ENCODE data around the gene CDK17. TPM values are rescaled to one million over a fixed set of nuclear protein-coding genes. Genes with fewer than 3 reads are reported as not detected.

The CDK17 gene
- total and polyA plus RNA-seq, 2 of the 8 experiments (the other 6 are each of a cell fraction or from before 2014, with no cell fraction given) = 5.8 to 20.0 TPM

GRCh38 chr12:96420277-96420835, 20.1 kb upstream of the CDK17 start:
- no peaks in the 10 kb centered on the region for H3K27me3 ChIP-seq (replicated peaks in 1 of 4; ENCODE audit: control insufficient read depth in 3 of 4, extremely low read depth in 1 of 4, insufficient read depth in 3 of 4, low read length in 3 of 4)
- H3K4me1 ChIP-seq (replicated peaks in 1 of 4; ENCODE audit: control insufficient read depth in 3 of 4, insufficient read depth in 4 of 4, low read length in 3 of 4) = no peaks in the 10 kb centered on the region
- H3K4me2 ChIP-seq (ENCODE audit: insufficient read depth in 1 of 2, low read depth in 2 of 2, low read length in 2 of 2) = no peak overlapping the region
- H3K23me2 ChIP-seq (ENCODE audit: low read depth, low read length) = no peaks in the 10 kb centered on the region
- H2BK20ac ChIP-seq (ENCODE audit: low read length) = no peak overlapping the region
- no peaks in the 10 kb centered on the region for H3K79me2 ChIP-seq (ENCODE audit: control insufficient read depth in 1 of 2, insufficient read depth in 2 of 2, low read length in 2 of 2)
- no peaks in the 10 kb centered on the region for H3K79me1 ChIP-seq (ENCODE audit: low read depth, low read length)
- no peak overlapping the region for H3K4me3 ChIP-seq (ENCODE audit: extremely low read depth in 1 of 4, insufficient read depth in 2 of 4, low read depth in 3 of 4, low read length in 4 of 4)
- H3K23ac ChIP-seq (ENCODE audit: insufficient read length) = no peak overlapping the region
- no peaks in the 10 kb centered on the region for H4K20me1 ChIP-seq (replicated peaks in 1 of 2; ENCODE audit: control insufficient read depth in 1 of 2, insufficient read depth in 2 of 2, low read length in 2 of 2)
- no peak overlapping the region for H3K4ac ChIP-seq (replicated peaks; ENCODE audit: insufficient read length, low read depth, low read length)
- H3K9me3 ChIP-seq (ENCODE audit: insufficient read depth in 2 of 2, low read depth in 1 of 2, low read length in 1 of 2) = no peaks in the 10 kb centered on the region
- no peak overlapping the region for H4K5ac ChIP-seq (ENCODE audit: insufficient read length, low read depth, low read length)
- H2BK5ac ChIP-seq (ENCODE audit: low read depth, low read length) = no peak overlapping the region
- no peak overlapping the region for H4K8ac ChIP-seq (ENCODE audit: extremely low read depth, insufficient read depth, low read length)
- ChIA-PET POLR2A (ENCODE audit: partially characterized antibody) (no interaction called here), CTCF (ENCODE audit: partially characterized antibody) (interaction anchor here (2.4 kb wide), 1 partner anchor 18 kb away, joined by 7 read pairs; no protein-coding TSS in a partner anchor)
- no peak for DNase-seq (ENCODE audit: low read depth in 1 of 2, low spot score in 2 of 2)
- no peak overlapping the region for H4K91ac ChIP-seq (replicated peaks; ENCODE audit: insufficient read length, low read length)
- peak overlapping the region in 1 of 4 experiments; percentile 49; a peak in 1 of 7 replicates for H3K9ac ChIP-seq (replicated peaks in 1 of 4; ENCODE audit: extremely low read depth in 1 of 4, low read depth in 3 of 4, low read length in 3 of 4)
- no peak overlapping the region for H2BK15ac ChIP-seq (ENCODE audit: low read length)
- no peaks in the 10 kb centered on the region for H3K36me3 ChIP-seq (ENCODE audit: control insufficient read depth in 2 of 4, insufficient read depth in 4 of 4, low read length in 3 of 4)
- no peak overlapping the region for H3K27ac ChIP-seq (ENCODE audit: low read depth, low read length)
- H3K56ac ChIP-seq (replicated peaks; ENCODE audit: insufficient read length, low read depth, low read length) = no peak overlapping the region
- no peak overlapping the region for H2BK12ac ChIP-seq (ENCODE audit: low read depth, low read length)
- no peak overlapping the region for H3K14ac ChIP-seq (ENCODE audit: insufficient read length)
- no peak overlapping the region for H2AFZ ChIP-seq (ENCODE audit: low read length)
- H3K18ac ChIP-seq (ENCODE audit: extremely low read depth, low read length) = no peak overlapping the region
- no peak overlapping the region for H2BK120ac ChIP-seq (replicated peaks; ENCODE audit: low read depth, low read length)
- no peak for FAIRE-seq
- WGBS, 2 experiments (ENCODE audit: extremely low coverage in 1 of 2, insufficient coverage in 1 of 2, insufficient read length in 1 of 2, insufficient replicate concordance in 2 of 2, low coverage in 1 of 2, low lambda C conversion rate in 2 of 2, missing lambda C conversion rate in 1 of 2) = 93% methylated on average over 7 of the region's 7 CpGs; no CpG with 5 or more reads in 1 of the 2 experiments
- H2AK5ac ChIP-seq (ENCODE audit: low read depth, low read length) = no peak overlapping the region
- TF ChIP-seq JUN (IDR thresholded peaks at IDR 0.05; ENCODE audit: low read depth, low read length) = no peak
- no peak for TF ChIP-seq HDAC2 (IDR thresholded peaks at IDR 0.05; ENCODE audit: borderline replicate concordance in 1 of 2, low read depth in 2 of 2, low read length in 2 of 2)
- no peak for TF ChIP-seq RBBP5 (IDR thresholded peaks at IDR 0.05; ENCODE audit: borderline replicate concordance, low read depth, low read length)
- no peak for TF ChIP-seq SP1 (IDR thresholded peaks at IDR 0.05; ENCODE audit: low read depth, low read length)
- TF ChIP-seq PHF8 (conservative IDR thresholded peaks at IDR 0.05; ENCODE audit: low read depth, low read length) = no peak
- TF ChIP-seq GABPA (IDR thresholded peaks at IDR 0.05; ENCODE audit: borderline replicate concordance, insufficient read depth, low read length) = no peak
- TF ChIP-seq ZNF274 (IDR thresholded peaks at IDR 0.05; ENCODE audit: borderline replicate concordance, extremely low read depth, low read length) = no peak
- no peak for TF ChIP-seq SIN3A (conservative IDR thresholded peaks at IDR 0.05 in 1 of 2, IDR thresholded peaks at IDR 0.05 in 1 of 2; ENCODE audit: low read depth in 1 of 2, low read length in 2 of 2)
- TF ChIP-seq KDM5A (IDR thresholded peaks at IDR 0.05; ENCODE audit: low read length) = no peak
- TF ChIP-seq CBX8 (IDR thresholded peaks at IDR 0.05; ENCODE audit: borderline replicate concordance, low read depth, low read length) = no peak
- no peak for TF ChIP-seq HDAC6 (IDR thresholded peaks at IDR 0.05; ENCODE audit: low read depth, low read length)
- no peak for TF ChIP-seq RXRA (IDR thresholded peaks at IDR 0.05; ENCODE audit: insufficient read depth, low read depth, low read length)
- no peak for TF ChIP-seq KDM4A (IDR thresholded peaks at IDR 0.05; ENCODE audit: low read depth, low read length, severe bottlenecking)
- TF ChIP-seq TAF1 (IDR thresholded peaks at IDR 0.05; ENCODE audit: low read depth, low read length) = no peak
